Uterus (tissue), 2 donors: ENCODE data around the gene LDAH.

Source experiments
- CTCF ChIP-seq, 4 experiments: fragments of 200-600 bp in 2 of 4; fragments of 450-650 bp in 2 of 4; sonication (generic) in 2 of 4; IDR thresholded peaks; one replicate each; pipeline ENCODE4 v1.5.1; 2016 to 2019; ENCODE audit warnings: antibody characterized with exemption in 4 of 4, mild to moderate bottlenecking in 2 of 4, moderate library complexity in 1 of 4
- POLR2A ChIP-seq, 2 donors: fragments of 450-650 bp; IDR thresholded peaks; one replicate each; pipeline ENCODE4 v1.6.1; 2016; ENCODE audit warnings: antibody characterized with exemption in 2 of 2, mild to moderate bottlenecking in 1 of 2, moderate library complexity in 1 of 2

- TF ChIP-seq CTCF (IDR thresholded peaks at IDR 0.05) (no peak), POLR2A (IDR thresholded peaks at IDR 0.05) (no peak)
Measured at GRCh38 chr2:20812779-20813178, 10.1 kb downstream of the LDAH start.
